Dendritic cell treated with granulocyte-macrophage colony-stimulating factor and Interleukin-4, amounts not matched to agents 40 ng/mL and 50 ng/mL, for 4 days (primary cell): Measurements from ENCODE around the gene KIRREL3.

Experiments
- H3K27ac Mint-ChIP-seq: one replicate; pipeline ENCODE4 v1.8.0; 2022; ENCODE audit warnings: mild to moderate bottlenecking, mixed read lengths
- H3K27me3 Mint-ChIP-seq: one replicate; pipeline ENCODE4 v1.8.0; 2022; ENCODE audit warnings: mild to moderate bottlenecking, mixed read lengths
- H3K36me3 Mint-ChIP-seq: one replicate; pipeline ENCODE4 v1.8.0; 2022; ENCODE audit warnings: low read depth, mixed read lengths
- H3K4me1 Mint-ChIP-seq: one replicate; pipeline ENCODE4 v1.8.0; 2022; ENCODE audit warnings: low read depth, mixed read lengths
- H3K4me3 Mint-ChIP-seq: one replicate; pipeline ENCODE4 v1.8.0; 2022; ENCODE audit warnings: mild to moderate bottlenecking, moderate library complexity, mixed read lengths
- H3K9me3 Mint-ChIP-seq: one replicate; pipeline ENCODE4 v1.8.0; 2022; ENCODE audit warnings: mixed read lengths
- intact Hi-C: fragments of 100-400 bp; cut with micrococcal nuclease; formaldehyde crosslinking; loops from one replicate; pipeline ENCODE4 v1.15.0; 2022

Gene KIRREL3

DNA sequence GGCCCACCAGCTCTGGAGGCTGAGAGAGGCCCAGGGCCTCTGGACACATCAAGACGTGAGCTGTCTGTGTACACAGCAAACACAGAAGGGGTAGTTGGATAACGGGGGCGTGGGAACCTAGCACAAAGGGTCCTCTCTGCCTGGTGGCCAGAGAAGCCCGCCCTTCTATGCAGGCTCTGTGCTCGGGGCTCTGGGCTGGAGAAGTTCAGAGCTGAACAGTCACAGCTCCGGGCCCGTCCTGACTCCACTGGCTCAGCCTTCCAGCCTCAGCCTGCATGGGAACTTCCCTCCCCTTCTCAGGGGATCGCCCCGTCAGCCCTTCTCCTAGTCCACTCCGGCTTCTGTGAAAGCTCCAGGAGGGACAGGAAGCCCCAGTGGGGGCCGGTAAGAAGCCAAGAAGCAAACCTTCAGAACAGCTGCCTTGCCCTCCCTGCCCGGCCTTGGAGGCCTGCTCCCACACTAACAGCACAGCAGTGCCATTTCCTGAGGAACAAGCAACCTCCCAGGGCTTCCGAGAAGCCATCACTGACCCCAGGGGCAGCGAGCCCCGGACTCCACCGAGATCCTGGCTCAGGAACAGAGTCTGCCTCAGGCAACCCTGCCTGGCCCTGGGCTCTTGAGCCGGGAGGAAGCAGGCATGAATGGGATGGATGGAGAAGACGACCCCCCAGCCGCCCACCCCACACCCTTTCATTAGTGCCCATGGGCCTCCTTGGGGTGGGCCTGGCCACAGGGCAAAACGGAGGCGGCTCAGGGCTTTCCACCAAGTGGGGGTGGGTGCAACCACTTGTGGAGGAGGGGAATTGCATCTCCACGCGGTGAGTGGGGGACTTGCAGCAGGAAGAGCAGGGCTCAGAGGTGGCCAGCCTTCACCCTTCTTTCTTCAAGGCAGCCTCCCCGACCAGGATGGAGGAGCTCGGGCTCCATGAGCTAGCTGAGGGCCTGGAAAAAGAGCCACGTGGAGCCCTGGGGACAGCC lies 525.3 kb downstream of the KIRREL3 start:
- H3K27ac Mint-ChIP-seq, result no peak overlapping the region
- H3K27me3 Mint-ChIP-seq, result no peaks in the 10 kb centered on the region
- intact Hi-C loops, result no loop called here
- H3K4me3 Mint-ChIP-seq, result no peak overlapping the region
- no peaks in the 10 kb centered on the region for H3K36me3 Mint-ChIP-seq
- H3K9me3 Mint-ChIP-seq, result no peaks in the 10 kb centered on the region
- H3K4me1 Mint-ChIP-seq, result peaks cover 10% of the 10 kb centered on the region

DNA sequence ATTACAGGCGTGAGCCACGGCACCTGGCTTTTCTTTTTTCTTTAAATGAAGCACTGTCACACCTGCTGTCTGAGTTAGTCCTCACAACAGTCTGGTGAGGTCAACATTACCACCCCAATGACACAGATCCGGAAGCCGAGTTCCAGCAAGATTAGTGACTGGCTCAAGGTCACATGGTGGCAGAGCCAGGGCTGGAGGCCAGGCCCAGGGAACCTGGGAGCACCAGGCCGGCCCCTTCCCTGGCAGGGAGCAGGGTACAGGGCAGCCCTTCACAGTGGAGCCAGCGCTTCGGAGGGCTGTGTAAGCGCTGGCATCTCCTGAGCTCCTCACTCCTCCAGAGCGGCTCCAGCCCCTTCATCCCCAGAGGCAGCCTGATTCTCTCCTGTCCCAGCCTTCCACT lies 526.4 kb downstream of the KIRREL3 start:
- Mint-ChIP-seq H3K4me3 (no peak overlapping the region), H3K27ac (no peak overlapping the region), H3K9me3 (no peaks in the 10 kb centered on the region), H3K36me3 (no peaks in the 10 kb centered on the region), H3K4me1 (peaks cover 10% of the 10 kb centered on the region), H3K27me3 (no peaks in the 10 kb centered on the region)
- intact Hi-C loops, result no loop called here

DNA sequence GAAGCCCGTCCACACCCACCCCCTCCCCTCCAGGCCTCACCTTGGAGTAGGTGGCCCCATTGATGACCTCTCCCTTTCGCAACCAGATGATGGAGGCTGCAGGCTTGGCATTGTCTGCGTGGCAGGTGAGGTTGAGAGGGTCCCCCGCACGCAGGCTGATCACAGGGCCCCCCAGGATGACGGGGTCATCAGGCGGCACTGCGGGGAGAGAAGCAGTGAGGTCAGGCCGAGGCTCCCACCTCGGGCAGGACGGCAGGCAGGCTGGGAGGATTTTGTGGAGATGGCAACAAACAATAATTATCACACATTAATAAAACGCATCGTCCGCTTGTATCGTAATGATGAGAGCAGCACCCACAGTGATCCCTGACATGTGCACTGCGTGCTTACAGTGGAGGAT lies 527.3 kb downstream of the KIRREL3 start:
- intact Hi-C loops, result no loop called here
- H3K4me1 Mint-ChIP-seq, result peaks cover 9% of the 10 kb centered on the region
- H3K27ac Mint-ChIP-seq, result no peak overlapping the region
- no peaks in the 10 kb centered on the region for H3K27me3 Mint-ChIP-seq
- H3K9me3 Mint-ChIP-seq, result no peaks in the 10 kb centered on the region
- no peak overlapping the region for H3K4me3 Mint-ChIP-seq
- H3K36me3 Mint-ChIP-seq, result no peaks in the 10 kb centered on the region

DNA sequence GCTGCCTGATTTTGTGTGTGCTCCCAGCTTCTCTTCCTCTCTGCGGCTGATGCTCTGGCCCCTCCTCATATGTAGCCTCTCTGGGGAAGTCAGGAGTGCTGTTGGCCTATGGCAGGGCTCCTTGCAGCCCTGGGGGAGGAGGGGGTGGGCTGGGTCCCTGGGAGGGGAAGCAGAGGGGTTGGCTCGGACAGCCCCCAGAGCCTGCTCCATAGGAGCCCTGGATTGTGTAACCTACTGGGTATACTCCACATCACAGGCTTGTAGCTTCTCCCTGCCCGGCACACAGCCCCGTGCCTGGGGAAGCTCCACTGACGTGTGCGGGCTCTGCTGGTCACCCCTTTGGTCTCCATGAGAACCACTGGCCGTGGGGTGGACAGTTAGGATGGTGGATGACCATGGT lies 531.3 kb downstream of the KIRREL3 start:
- Mint-ChIP-seq H3K4me3 (no peak overlapping the region), H3K27ac (no peak overlapping the region), H3K36me3 (no peaks in the 10 kb centered on the region), H3K27me3 (peaks cover 21% of the 10 kb centered on the region), H3K9me3 (no peaks in the 10 kb centered on the region), H3K4me1 (peaks cover 37% of the 10 kb centered on the region)
- intact Hi-C loops, result no loop called here

DNA sequence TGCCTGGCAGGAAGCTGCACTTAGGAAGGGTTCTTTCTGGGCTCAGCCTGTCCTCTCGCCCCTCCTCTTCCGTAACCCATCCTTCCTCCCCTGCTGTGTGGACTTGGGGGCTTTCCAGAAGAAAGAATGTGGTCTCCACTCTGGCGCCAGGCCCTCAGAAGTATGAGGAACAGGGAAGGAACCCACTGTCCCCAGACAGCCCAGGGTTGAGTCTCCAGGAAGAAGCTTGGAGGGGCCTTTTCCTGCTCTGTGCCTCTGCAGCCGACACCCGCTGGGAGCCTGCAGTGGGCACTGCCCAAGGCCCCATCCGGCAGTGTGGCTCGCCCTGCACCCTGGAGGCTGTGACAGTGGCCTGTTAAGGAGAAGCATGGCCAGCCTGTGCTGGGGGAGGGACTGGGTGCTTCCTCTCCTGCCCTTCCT lies 532.5 kb downstream of the KIRREL3 start:
- Mint-ChIP-seq H3K9me3 (no peaks in the 10 kb centered on the region), H3K27me3 (peaks cover 21% of the 10 kb centered on the region)

DNA sequence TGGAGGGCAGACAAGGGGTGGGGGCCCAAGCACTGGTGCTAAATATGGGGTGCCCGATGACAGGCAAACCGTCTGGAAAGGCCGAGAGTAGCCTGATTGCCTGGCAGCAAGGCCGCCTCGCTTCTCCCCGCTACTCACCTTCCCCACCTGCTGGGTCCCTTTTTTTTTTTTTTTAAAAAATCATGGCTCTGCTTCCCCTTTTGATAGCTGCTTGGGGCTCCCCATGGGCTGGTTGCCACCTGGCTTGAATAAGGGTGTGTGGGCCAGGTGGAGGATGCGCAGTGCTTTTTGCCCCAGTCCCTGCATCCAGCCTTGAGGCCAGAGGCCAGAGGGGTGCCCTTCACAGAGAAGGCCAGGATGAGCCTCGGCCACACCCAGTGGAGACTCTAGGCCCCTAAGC lies 533.1 kb downstream of the KIRREL3 start:
- intact Hi-C loops, result no loop called here
- Mint-ChIP-seq H3K4me1 (peaks cover 39% of the 10 kb centered on the region), H3K27me3 (peaks cover 21% of the 10 kb centered on the region), H3K4me3 (no peak overlapping the region), H3K9me3 (no peaks in the 10 kb centered on the region), H3K27ac (no peak overlapping the region), H3K36me3 (no peaks in the 10 kb centered on the region)

More for the DNA sequence above, 532.5 kb downstream of the KIRREL3 start:
- intact Hi-C loops, result no loop called here
- Mint-ChIP-seq H3K4me1 (peaks cover 39% of the 10 kb centered on the region), H3K4me3 (no peak overlapping the region), H3K27ac (no peak overlapping the region), H3K36me3 (no peaks in the 10 kb centered on the region)

DNA sequence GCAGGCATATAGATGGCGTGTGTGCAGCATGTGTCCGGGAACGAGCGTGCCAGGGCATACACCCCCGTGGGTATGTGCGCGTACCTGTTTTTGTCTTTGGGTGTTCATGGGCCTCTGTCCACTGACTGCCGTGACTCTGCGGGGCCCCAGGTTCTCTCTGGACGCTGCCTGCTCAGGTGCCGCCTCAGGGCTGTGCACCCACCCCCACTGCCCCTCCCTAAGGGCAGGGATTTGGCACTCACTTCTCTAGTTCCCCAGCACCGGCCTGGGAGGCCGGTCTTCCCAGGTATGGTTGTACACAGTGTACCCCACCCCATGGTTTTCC lies 533.6 kb downstream of the KIRREL3 start:
- no peak overlapping the region for H3K4me3 Mint-ChIP-seq
- peaks cover 21% of the 10 kb centered on the region for H3K27me3 Mint-ChIP-seq
- peaks cover 39% of the 10 kb centered on the region for H3K4me1 Mint-ChIP-seq
- H3K36me3 Mint-ChIP-seq, result no peaks in the 10 kb centered on the region
- no peaks in the 10 kb centered on the region for H3K9me3 Mint-ChIP-seq
- H3K27ac Mint-ChIP-seq, result no peak overlapping the region
- intact Hi-C loops, result no loop called here

DNA sequence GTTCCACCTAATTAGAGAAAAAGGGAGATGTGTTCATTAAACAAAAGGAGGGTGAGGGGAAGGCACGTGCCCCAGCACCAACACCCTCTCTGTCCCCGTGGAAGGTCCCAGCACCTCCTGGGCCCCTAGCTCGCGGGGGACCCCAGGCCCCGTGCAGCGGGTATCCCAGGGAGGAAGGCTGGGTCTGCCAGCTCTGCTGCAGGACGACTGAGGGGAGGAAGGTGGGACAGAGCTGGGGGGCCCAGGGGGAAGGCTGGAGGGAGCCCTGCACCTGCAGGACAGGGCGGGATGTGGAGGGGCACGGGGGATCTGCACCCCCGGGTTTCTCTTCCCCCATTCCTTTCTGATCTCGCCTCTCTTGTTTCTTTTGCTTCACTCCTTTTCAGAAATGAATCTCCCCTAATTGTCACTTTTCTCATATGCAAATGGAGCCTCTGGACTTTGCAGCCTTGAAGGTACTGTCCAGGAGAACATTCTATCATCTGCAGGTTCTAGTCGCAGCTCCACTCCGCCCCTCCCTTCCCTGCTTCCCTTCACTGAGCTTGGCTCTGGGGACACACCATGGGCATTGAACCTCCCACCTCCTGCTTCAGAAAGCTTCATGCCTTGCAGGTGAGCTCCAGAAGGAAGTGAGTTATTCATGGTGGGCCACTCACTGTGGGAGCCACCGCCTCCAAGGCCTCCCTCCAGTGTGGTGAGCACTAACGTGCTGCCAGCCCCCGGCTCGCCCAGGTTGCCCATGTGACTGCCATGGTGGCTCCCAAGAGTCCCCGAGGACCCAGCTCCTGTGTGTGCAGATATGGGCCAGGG lies 534.1 kb downstream of the KIRREL3 start:
- no peak overlapping the region for H3K27ac Mint-ChIP-seq
- intact Hi-C loops, result no loop called here
- no peak overlapping the region for H3K4me3 Mint-ChIP-seq
- peaks cover 39% of the 10 kb centered on the region for H3K4me1 Mint-ChIP-seq
- H3K36me3 Mint-ChIP-seq, result no peaks in the 10 kb centered on the region
- H3K27me3 Mint-ChIP-seq, result peaks cover 21% of the 10 kb centered on the region
- no peaks in the 10 kb centered on the region for H3K9me3 Mint-ChIP-seq

DNA sequence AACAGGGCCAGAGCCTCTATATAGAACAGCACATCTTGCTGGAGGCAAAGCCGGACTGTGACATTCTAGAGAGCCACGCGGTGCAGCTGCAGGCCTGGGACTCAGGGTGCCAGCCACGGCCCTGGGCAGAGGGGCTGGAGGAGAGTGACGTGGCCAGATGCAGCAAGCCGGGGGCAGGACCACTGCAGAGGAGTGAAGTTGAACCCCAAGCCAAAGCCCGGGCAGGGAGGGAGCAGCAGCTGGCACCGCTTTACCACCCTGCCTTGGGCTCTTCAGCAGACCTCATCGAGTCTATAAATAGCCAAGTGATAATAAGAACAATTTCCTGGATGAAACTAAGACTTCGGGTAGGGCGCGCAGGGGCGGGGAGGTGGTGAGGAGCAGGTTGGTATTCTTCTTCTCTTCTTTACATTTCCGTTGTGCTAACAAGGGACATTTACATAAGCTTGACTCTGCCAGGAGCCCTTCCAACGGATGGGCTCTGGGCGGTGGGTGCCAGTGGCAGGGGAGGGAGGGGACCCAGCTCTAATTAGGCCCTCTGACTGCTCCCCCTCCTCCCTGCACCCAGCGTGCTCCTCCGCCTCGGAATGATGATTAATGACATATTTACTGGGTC lies 534.9 kb downstream of the KIRREL3 start:
- peaks cover 21% of the 10 kb centered on the region for H3K27me3 Mint-ChIP-seq
- H3K9me3 Mint-ChIP-seq, result no peaks in the 10 kb centered on the region
- H3K4me3 Mint-ChIP-seq, result no peak overlapping the region
- no peak overlapping the region for H3K27ac Mint-ChIP-seq
- H3K4me1 Mint-ChIP-seq, result peaks cover 39% of the 10 kb centered on the region
- no peaks in the 10 kb centered on the region for H3K36me3 Mint-ChIP-seq
- intact Hi-C loops, result no loop called here

DNA sequence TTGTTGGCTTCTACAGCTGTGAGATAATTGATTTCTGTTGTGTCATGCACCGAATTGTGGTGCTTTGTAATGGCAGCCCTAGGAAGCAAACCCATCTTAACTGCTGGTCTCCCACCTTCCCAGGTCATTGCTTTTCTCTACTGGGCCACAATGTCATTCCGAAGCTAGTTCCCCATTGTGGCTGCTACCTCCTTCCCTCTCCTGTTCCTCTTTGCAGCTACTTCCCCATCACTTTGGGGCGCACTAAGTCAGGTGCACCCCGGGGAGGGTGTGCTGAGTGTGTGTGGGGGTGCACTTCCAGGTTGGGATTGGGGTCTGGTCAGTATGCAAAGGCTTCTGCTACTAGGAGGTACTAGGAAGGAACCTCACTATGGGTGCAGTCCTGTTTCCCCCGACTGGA lies 535.8 kb downstream of the KIRREL3 start:
- intact Hi-C loops, result no loop called here
- Mint-ChIP-seq H3K27me3 (peaks cover 21% of the 10 kb centered on the region), H3K36me3 (no peaks in the 10 kb centered on the region), H3K9me3 (no peaks in the 10 kb centered on the region), H3K4me1 (peaks cover 40% of the 10 kb centered on the region), H3K27ac (no peak overlapping the region), H3K4me3 (no peak overlapping the region)

DNA sequence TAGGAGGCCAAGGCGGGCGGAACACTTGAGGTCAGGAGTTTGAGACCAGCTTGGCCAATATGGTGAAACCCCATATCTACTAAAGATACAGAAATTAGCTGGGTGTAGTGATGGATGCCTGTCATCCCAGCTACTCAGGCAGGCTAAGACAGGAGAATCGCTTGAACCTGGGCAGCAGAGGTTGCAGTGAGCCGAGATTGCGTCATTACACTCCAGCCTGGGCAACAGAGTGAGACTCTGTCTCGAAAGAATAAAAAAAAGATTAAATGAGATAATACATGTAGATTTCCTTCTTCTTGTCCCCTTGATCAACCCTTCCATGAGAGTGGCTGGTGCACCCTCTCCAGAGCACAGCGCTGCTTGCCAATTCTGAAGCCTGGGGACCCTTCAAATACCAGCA lies 538.1 kb downstream of the KIRREL3 start:
- intact Hi-C loops, result no loop called here
- no peak overlapping the region for H3K27ac Mint-ChIP-seq
- H3K9me3 Mint-ChIP-seq, result no peaks in the 10 kb centered on the region
- peaks cover 35% of the 10 kb centered on the region for H3K4me1 Mint-ChIP-seq
- no peak overlapping the region for H3K4me3 Mint-ChIP-seq
- H3K27me3 Mint-ChIP-seq, result peaks cover 21% of the 10 kb centered on the region
- no peaks in the 10 kb centered on the region for H3K36me3 Mint-ChIP-seq

DNA sequence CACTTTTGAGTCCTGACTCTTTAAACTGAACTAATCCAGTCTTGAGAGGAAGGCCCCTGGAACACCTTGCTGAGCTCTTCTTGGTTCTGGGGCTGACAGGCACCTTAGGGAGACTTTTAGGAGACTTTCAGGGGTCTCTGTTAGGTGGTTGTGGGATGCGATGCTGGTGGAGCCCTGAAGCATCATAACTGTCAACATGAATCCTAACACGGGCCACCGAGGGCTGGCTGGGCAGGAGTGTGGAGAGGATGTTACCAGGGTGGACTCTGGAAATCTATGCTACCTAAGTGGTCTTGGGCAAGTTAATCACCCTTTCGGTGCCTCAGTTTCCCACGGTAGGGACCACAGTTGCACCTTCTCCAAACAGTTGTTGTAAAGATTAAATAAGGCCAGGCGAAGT lies 538.6 kb downstream of the KIRREL3 start:
- no peak overlapping the region for H3K27ac Mint-ChIP-seq
- H3K4me3 Mint-ChIP-seq, result no peak overlapping the region
- H3K36me3 Mint-ChIP-seq, result no peaks in the 10 kb centered on the region
- intact Hi-C loops, result no loop called here
- H3K9me3 Mint-ChIP-seq, result no peaks in the 10 kb centered on the region
- H3K27me3 Mint-ChIP-seq, result peaks cover 21% of the 10 kb centered on the region
- H3K4me1 Mint-ChIP-seq, result peaks cover 34% of the 10 kb centered on the region

DNA sequence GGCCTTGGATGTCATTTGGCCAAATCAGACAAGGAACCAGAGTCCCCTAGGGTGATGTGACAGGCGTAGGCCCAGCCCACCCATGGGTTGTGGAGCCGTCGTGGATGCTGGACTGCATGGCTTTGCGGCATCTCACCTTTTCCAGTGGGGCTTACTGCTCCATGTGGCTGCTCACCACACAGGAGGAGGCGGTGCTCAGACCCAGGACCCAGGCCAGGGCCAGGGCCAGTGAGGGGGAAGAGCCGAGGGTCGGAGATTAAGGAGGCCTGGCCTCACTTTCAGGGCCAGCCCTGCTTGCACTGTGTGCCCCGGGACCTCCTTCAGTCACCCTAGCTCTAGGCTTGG lies 539.5 kb downstream of the KIRREL3 start:
- no peak overlapping the region for H3K27ac Mint-ChIP-seq
- H3K36me3 Mint-ChIP-seq, result no peaks in the 10 kb centered on the region
- H3K27me3 Mint-ChIP-seq, result peaks cover 13% of the 10 kb centered on the region
- H3K4me1 Mint-ChIP-seq, result peaks cover 27% of the 10 kb centered on the region
- H3K9me3 Mint-ChIP-seq, result no peaks in the 10 kb centered on the region
- no peak overlapping the region for H3K4me3 Mint-ChIP-seq
- intact Hi-C loops, result no loop called here

DNA sequence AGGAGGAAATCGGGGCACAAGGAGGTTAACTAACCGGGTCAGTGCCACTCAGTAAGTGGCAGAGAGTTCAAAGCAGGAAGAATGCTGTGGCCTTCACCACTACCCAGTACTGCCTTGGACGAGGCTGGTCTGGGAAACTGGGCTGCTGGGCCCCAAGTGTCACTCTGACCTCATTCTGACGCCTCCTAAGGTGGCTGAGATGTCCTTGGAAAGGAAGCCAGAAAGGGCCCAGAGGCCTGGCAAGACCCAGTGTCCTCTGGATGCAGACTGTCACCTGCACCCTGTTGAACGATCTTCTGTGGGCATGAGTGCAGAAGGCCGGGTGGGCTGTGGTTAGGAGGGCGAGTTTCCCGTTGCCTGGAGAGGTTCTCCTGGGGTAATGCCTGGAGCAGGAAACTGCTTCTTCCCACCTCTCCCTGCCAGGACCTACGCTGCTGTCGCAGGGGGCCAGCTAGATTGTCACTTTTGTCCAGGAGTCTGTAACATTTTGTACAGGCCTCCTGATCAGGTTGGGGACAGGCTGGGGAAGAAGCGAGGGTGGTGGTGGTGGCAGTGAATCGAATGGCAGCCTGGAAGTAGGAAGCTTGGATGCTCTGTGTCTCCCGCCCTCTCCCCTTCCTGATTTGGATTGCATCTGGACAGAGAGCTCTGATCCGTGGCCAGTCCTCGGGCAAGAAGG lies 540.0 kb downstream of the KIRREL3 start:
- no peak overlapping the region for H3K27ac Mint-ChIP-seq
- peaks cover 22% of the 10 kb centered on the region for H3K4me1 Mint-ChIP-seq
- H3K9me3 Mint-ChIP-seq, result no peaks in the 10 kb centered on the region
- no peaks in the 10 kb centered on the region for H3K36me3 Mint-ChIP-seq
- intact Hi-C loops, result no loop called here
- peaks cover 10% of the 10 kb centered on the region for H3K27me3 Mint-ChIP-seq
- H3K4me3 Mint-ChIP-seq, result no peak overlapping the region
